Measurements from ENCODE around the gene GPR39.

GRCh38 chr2:132617989-132618388 is 201.4 kb downstream of the GPR39 start:
- no peak for TF ChIP-seq CTCF (IDR thresholded peaks at IDR 0.05 in 4 of 5, conservative IDR thresholded peaks at IDR 0.05 in 1 of 5)
- no peak for TF ChIP-seq POLR2A (IDR thresholded peaks at IDR 0.05)

Data from gastrocnemius medialis (tissue), 4 donors.